Sigmoid colon (tissue), 3 donors: ENCODE results near the gene PLEKHM2.

Source experiments
- CTCF ChIP-seq, 4 experiments: fragments of 450-650 bp in 3 of 4; fragments of 200-600 bp in 1 of 4; IDR thresholded peaks; one replicate each; pipeline ENCODE4 v1.5.1; 2016 to 2019; ENCODE audit warnings: antibody characterized with exemption in 4 of 4, mild to moderate bottlenecking in 3 of 4, moderate library complexity in 2 of 4
- POLR2A ChIP-seq, 2 donors: fragments of 450-650 bp; IDR thresholded peaks; one replicate each; pipeline ENCODE4 v1.6.1; 2016; ENCODE audit warnings: antibody characterized with exemption in 2 of 2, mild to moderate bottlenecking in 2 of 2, moderate library complexity in 2 of 2

GRCh38 chr1:15753776-15754175, 69.7 kb downstream of the PLEKHM2 start:
- TF ChIP-seq CTCF (IDR thresholded peaks at IDR 0.05) (no peak), POLR2A (IDR thresholded peaks at IDR 0.05) (no peak)
